ENCODE data around the gene ROM1.
A peak's percentile ranks its signal among the peaks of the same experiment; 100 is the strongest.

Gene ROM1

GRCh38 chr11:62602141-62603071 is 10.7 kb upstream of the ROM1 start:
- Histone ChIP-seq H3K9ac (ENCODE audit: insufficient read length) (peak overlapping the region; percentile 78), H3K36me3 (ENCODE audit: insufficient read depth, low read length) (peaks cover 25% of the 10 kb centered on the region), H3K4me3 (peak overlapping the region; percentile 87), H3K9me3 (ENCODE audit: low read depth, low read length) (no peaks in the 10 kb centered on the region), H3K27ac (peak overlapping the region; percentile 74)
- DNase-seq (ENCODE audit: low read depth, low spot score) = no peak
- TF ChIP-seq FOXP2 (optimal IDR thresholded peaks at IDR 0.05; ENCODE audit: control extremely low read depth, extremely low read length, insufficient read depth) (no peak), EZH2 (IDR thresholded peaks at IDR 0.05) (no peak), POLR2AphosphoS5 (IDR thresholded peaks at IDR 0.05; ENCODE audit: borderline replicate concordance, low read depth, low read length) (no peak)

DNA sequence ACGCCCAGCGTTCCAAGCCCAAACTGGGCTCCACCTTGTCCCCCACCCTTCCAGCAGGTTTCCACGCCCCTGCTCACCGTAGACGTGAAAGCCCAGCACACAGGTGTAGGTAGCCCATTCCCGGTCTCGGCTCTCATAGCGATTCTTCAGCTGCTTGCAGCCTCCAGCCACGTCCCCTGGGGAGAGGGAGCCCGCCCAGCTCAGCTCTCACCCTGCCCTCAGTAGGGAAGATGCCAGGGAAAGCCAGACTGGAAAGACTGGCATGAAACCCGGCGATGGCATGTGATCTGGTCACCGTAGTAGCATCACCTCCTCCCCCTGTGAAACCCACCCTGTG is 10.0 kb upstream of the ROM1 start:
- no peak overlapping the region for H3K9ac ChIP-seq (ENCODE audit: insufficient read length)
- TF ChIP-seq POLR2AphosphoS5 (IDR thresholded peaks at IDR 0.05; ENCODE audit: borderline replicate concordance, low read depth, low read length) (no peak), EZH2 (IDR thresholded peaks at IDR 0.05) (no peak), FOXP2 (optimal IDR thresholded peaks at IDR 0.05; ENCODE audit: control extremely low read depth, extremely low read length, insufficient read depth) (no peak)
- no peak for DNase-seq (ENCODE audit: low read depth, low spot score)
- peaks cover 19% of the 10 kb centered on the region for H3K36me3 ChIP-seq (ENCODE audit: insufficient read depth, low read length)
- no peak overlapping the region for H3K4me3 ChIP-seq
- no peaks in the 10 kb centered on the region for H3K9me3 ChIP-seq (ENCODE audit: low read depth, low read length)
- no peak overlapping the region for H3K27ac ChIP-seq

- no peak for DNase-seq (ENCODE audit: low read depth, low spot score)
- Histone ChIP-seq H3K9ac (ENCODE audit: insufficient read length) (no peak overlapping the region), H3K9me3 (ENCODE audit: low read depth, low read length) (no peaks in the 10 kb centered on the region), H3K36me3 (ENCODE audit: insufficient read depth, low read length) (peaks cover 11% of the 10 kb centered on the region), H3K4me3 (no peak overlapping the region), H3K27ac (no peak overlapping the region; the same call in 1 of the 2 replicates)
- TF ChIP-seq POLR2AphosphoS5 (IDR thresholded peaks at IDR 0.05; ENCODE audit: borderline replicate concordance, low read depth, low read length) (no peak), EZH2 (IDR thresholded peaks at IDR 0.05) (no peak), FOXP2 (optimal IDR thresholded peaks at IDR 0.05; ENCODE audit: control extremely low read depth, extremely low read length, insufficient read depth) (no peak)
These were observed 9.2 kb upstream of the ROM1 start for GRCh38 chr11:62603776-62604299.

DNA sequence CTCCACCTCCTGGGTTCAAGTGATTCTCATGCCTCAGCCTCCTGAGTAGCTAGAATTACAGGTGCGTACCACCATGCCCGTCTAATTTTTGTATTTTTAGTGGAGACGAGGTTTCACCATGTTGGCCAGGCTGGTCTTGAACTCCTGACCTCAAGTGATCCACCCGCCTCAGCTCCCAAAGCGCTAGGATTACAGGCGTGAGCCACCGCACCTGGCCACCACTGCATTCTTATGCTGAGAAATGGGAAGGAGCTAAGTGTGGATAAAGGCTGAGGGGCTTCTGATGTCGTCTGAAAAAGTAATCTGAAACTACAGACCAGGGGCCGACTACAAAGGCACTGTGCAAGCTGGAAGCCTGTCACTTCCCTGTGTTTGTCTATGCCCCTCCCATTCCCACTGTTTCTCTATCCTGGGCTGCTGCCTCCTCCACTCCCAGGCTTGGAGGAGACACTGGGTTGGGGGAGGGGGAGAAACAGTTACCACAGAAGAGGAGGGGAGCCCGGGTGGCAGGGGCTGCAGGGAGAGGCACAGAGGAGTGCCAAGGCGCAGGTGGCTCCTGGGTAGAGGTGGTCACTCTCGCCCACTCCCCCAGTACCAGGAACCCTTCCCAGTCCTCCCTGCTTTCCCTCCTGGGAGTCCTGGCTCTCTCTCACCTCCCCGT is 8.5 kb upstream of the ROM1 start:
- no peaks in the 10 kb centered on the region for H3K9me3 ChIP-seq (ENCODE audit: low read depth, low read length)
- no peak for DNase-seq (ENCODE audit: low read depth, low spot score)
- no peak overlapping the region for H3K9ac ChIP-seq (ENCODE audit: insufficient read length)
- H3K36me3 ChIP-seq (ENCODE audit: insufficient read depth, low read length) = peaks cover 6% of the 10 kb centered on the region
- TF ChIP-seq EZH2 (IDR thresholded peaks at IDR 0.05) (no peak), FOXP2 (optimal IDR thresholded peaks at IDR 0.05; ENCODE audit: control extremely low read depth, extremely low read length, insufficient read depth) (no peak), POLR2AphosphoS5 (IDR thresholded peaks at IDR 0.05; ENCODE audit: borderline replicate concordance, low read depth, low read length) (no peak)
- no peak overlapping the region for H3K27ac ChIP-seq
- no peak overlapping the region for H3K4me3 ChIP-seq

- no peak for TF ChIP-seq EZH2 (IDR thresholded peaks at IDR 0.05)
- no peak for TF ChIP-seq POLR2AphosphoS5 (IDR thresholded peaks at IDR 0.05; ENCODE audit: borderline replicate concordance, low read depth, low read length)
- TF ChIP-seq FOXP2 (optimal IDR thresholded peaks at IDR 0.05; ENCODE audit: control extremely low read depth, extremely low read length, insufficient read depth) = no peak
- Histone ChIP-seq H3K27ac (no peak overlapping the region), H3K9me3 (ENCODE audit: low read depth, low read length) (no peaks in the 10 kb centered on the region), H3K36me3 (ENCODE audit: insufficient read depth, low read length) (no peaks in the 10 kb centered on the region; the same call in 1 of the 2 replicates), H3K9ac (ENCODE audit: insufficient read length) (no peak overlapping the region), H3K4me3 (no peak overlapping the region)
- DNase-seq (ENCODE audit: low read depth, low spot score) = no peak
These were observed 7.6 kb upstream of the ROM1 start for GRCh38 chr11:62605467-62605866.

DNA sequence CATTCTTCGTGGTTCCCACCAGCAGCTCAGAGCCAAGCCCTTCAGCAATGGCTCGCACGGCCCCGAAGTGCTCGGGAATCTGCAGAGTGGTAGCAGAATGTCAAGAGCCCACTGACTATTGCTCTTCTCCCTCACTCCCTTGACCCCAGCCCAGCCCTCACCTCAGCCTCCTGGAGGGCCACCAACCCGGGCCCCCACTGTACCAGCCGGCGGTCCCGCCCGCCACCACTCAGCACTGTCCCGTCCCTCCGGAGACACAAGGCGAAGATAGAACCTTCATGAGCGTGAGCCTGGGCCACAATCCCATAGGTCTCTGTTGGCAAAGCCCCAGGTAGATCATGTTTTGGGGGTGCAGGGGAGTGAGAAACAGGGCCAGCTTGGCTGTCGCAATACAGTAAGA is 7.2 kb upstream of the ROM1 start:
- no peak for TF ChIP-seq POLR2AphosphoS5 (IDR thresholded peaks at IDR 0.05; ENCODE audit: borderline replicate concordance, low read depth, low read length)
- no peak for TF ChIP-seq FOXP2 (optimal IDR thresholded peaks at IDR 0.05; ENCODE audit: control extremely low read depth, extremely low read length, insufficient read depth)
- TF ChIP-seq EZH2 (IDR thresholded peaks at IDR 0.05) = no peak
- no peak for DNase-seq (ENCODE audit: low read depth, low spot score)
- Histone ChIP-seq H3K9ac (ENCODE audit: insufficient read length) (no peak overlapping the region), H3K9me3 (ENCODE audit: low read depth, low read length) (no peaks in the 10 kb centered on the region), H3K4me3 (no peak overlapping the region), H3K27ac (no peak overlapping the region), H3K36me3 (ENCODE audit: insufficient read depth, low read length) (no peaks in the 10 kb centered on the region)

DNA sequence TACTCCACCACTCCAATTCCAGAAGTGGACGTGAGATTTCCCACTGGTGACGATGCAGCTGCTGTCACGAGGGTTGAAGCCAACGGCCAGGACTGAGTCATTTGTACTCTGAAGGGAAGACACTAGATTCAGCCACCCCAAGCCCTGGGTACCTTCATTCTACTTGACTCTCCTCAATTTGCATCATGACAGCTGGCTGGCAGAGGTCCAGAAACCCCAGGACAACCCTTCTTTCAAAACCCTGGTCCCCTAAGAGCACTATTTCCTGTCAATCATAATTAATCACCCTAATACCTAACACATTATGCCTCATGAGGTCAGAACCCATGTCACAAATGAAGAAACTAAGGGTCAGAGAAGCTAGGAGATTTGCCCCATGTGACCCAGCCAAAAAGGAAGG is 5.3 kb upstream of the ROM1 start:
- no peak for DNase-seq (ENCODE audit: low read depth, low spot score)
- H3K9ac ChIP-seq (ENCODE audit: insufficient read length) = no peak overlapping the region
- TF ChIP-seq POLR2AphosphoS5 (IDR thresholded peaks at IDR 0.05; ENCODE audit: borderline replicate concordance, low read depth, low read length) = no peak
- TF ChIP-seq FOXP2 (optimal IDR thresholded peaks at IDR 0.05; ENCODE audit: control extremely low read depth, extremely low read length, insufficient read depth) = no peak
- TF ChIP-seq EZH2 (IDR thresholded peaks at IDR 0.05) = no peak
- H3K4me3 ChIP-seq = no peak overlapping the region
- no peaks in the 10 kb centered on the region for H3K36me3 ChIP-seq (ENCODE audit: insufficient read depth, low read length)
- H3K27ac ChIP-seq = no peak overlapping the region
- no peaks in the 10 kb centered on the region for H3K9me3 ChIP-seq (ENCODE audit: low read depth, low read length)

DNA sequence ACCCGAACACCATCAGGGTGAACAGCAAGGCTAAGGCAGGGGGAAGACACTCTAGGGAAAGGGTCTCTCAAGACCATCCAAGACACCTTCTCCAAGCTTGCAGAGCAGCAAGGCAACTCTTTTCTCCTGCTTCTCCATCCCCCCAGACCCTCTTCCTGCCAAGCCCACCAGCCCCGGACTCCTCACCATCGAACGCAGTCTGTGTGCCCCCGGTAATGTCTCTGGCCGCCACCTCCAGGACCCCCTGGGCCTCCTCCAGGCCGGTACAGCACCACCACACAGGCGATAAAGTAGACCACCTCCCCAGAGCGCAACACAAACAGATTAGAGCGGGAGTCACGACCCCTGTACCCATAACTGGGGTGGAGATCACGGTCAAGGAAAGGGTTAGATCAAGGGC is 4.3 kb upstream of the ROM1 start:
- H3K36me3 ChIP-seq (ENCODE audit: insufficient read depth, low read length) = no peaks in the 10 kb centered on the region
- H3K27ac ChIP-seq = no peak overlapping the region
- H3K9me3 ChIP-seq (ENCODE audit: low read depth, low read length) = no peaks in the 10 kb centered on the region
- no peak overlapping the region for H3K9ac ChIP-seq (ENCODE audit: insufficient read length)
- TF ChIP-seq POLR2AphosphoS5 (IDR thresholded peaks at IDR 0.05; ENCODE audit: borderline replicate concordance, low read depth, low read length) (no peak), EZH2 (IDR thresholded peaks at IDR 0.05) (no peak), FOXP2 (optimal IDR thresholded peaks at IDR 0.05; ENCODE audit: control extremely low read depth, extremely low read length, insufficient read depth) (no peak)
- H3K4me3 ChIP-seq = no peak overlapping the region
- no peak for DNase-seq (ENCODE audit: low read depth, low spot score)
